ENCODE measurements around the gene BCR. TPM values are rescaled to one million over a fixed set of nuclear protein-coding genes. Genes with fewer than 3 reads are reported as not detected.

BCR gene
- total RNA-seq, 2 donors from 2014 or later, result 55.5 to 57.5 TPM

GRCh38 chr22:23250056-23250784 lies 69.9 kb downstream of the BCR start:
- ATAC-seq (no peak), DNase-seq (no peak)
- intact Hi-C loops (cut with DNase I, micrococcal nuclease), result no loop called here

DNA sequence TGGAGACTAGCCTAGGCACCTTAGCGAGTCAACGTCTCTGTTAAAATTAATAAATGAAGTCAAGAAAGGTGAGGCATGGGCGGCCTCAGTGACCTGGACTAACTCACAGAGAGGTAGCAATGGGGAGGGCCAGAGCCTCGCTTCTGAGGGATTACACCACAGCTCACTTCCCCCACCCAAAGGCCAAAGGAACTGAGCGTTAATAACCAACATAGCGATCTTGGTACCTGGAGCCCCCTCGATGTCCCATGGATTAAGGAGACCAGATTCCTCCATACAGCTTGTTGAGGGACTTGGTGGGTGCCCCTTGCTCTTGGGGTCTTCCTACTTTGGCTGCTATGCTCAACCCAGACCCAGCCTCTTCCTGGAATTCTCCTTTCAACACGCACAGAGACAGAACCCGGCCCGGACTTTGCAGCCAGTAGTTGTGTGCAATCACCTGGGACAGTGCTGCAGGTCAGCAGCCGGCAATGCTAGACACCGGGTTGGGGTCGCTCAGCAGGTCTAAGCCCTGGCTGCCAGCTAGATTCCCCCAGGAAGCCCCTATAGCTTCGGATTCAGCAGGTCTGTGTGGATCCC lies 70.6 kb downstream of the BCR start:
- DNase-seq (no peak), ATAC-seq (no peak)
- intact Hi-C loops (cut with DNase I, micrococcal nuclease), result no loop called here

DNA sequence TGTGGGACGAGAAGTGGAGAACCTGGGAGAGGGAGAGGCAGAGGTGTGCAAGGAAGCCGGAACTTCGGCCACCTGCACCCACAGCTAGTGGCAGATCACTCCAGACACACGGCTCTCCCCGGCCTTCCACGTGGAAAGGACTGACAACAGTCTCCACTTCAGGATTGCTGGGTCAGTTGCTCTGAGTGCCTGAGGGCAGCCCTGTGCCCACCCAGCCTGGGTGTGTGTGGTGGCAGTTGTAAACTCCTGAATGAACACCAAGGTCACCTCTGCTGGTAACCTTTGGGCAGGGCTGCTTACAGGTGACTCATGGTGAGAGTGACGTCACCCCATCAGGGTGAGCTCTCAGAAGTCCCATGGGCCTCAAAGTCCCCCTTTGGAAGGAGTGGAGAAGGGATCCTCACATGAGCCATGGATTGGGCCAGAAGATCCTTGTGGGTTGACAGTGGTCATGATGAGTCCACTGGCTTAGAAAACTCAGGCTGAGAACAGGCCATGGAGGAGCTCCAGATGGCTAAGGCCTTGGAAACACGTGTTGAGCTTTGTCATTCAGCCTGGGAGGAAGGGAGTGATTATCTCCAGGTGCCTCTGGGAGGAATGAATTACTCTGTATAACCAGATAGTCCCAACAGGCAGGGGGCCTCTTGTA lies 71.3 kb downstream of the BCR start:
- DNase-seq (no peak), ATAC-seq (peak; percentile 75)
- intact Hi-C loops (cut with DNase I, micrococcal nuclease), result no loop called here

DNA sequence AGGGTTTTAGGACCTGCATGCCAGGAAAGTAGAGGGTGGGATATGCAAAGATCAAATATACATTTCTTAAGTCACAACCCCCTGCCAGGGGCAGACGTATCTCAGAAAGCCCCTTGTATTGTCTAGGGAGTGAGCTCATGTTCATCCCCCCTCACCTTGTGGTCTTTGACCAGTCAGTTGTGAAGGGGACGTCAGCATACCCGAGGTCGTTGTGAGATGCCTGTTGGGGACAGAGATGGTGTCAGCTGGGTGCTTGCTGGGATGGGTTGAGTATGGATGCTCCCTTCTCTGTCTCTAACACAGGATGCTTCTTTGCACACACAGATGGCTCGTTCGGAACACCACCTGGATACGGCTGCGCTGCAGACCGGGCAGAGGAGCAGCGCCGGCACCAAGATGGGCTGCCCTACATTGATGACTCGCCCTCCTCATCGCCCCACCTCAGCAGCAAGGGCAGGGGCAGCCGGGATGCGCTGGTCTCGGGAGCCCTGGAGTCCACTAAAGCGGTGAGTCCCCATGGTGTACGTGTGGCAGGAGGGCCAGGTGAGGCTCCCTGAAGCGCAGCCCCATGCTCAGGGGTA lies 73.3 kb downstream of the BCR start:
- no peak for ATAC-seq
- DNase-seq, result no peak
- intact Hi-C loops (cut with DNase I, micrococcal nuclease), result no loop called here

DNA sequence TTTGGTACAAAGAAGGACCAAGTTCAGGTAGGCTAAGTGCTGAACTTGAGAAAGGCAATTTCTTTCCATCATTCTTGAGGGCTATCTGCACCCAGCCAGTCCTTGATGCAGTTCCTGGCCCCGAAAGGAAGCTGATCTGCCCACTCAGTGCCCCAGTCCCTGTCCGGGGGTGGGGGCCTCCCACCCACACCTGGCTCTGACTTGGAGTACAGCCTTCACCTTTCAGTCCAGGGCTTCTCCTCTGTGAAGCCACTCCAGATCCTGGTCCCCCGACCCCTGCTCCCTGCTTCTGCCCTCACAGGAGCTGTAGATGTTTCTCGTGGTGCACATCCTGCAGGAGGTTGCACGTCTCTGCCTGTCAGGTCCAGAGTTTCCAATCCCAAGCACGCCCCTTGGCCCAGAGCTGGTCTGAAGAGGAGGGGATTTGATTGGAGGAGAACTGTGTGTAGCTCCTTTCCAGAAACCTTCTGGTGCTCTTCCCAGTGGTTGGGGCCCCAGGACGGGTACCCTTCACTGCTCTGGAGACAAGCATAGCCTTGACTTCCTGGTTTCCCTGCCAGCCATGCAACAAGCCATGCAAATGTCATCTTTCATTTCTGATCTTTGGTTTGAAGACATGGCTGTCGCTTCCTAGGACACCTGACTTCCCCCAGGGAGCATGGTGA lies 75.3 kb downstream of the BCR start:
- ATAC-seq, result no peak
- intact Hi-C loops (cut with DNase I, micrococcal nuclease), result no loop called here
- DNase-seq, result no peak

DNA sequence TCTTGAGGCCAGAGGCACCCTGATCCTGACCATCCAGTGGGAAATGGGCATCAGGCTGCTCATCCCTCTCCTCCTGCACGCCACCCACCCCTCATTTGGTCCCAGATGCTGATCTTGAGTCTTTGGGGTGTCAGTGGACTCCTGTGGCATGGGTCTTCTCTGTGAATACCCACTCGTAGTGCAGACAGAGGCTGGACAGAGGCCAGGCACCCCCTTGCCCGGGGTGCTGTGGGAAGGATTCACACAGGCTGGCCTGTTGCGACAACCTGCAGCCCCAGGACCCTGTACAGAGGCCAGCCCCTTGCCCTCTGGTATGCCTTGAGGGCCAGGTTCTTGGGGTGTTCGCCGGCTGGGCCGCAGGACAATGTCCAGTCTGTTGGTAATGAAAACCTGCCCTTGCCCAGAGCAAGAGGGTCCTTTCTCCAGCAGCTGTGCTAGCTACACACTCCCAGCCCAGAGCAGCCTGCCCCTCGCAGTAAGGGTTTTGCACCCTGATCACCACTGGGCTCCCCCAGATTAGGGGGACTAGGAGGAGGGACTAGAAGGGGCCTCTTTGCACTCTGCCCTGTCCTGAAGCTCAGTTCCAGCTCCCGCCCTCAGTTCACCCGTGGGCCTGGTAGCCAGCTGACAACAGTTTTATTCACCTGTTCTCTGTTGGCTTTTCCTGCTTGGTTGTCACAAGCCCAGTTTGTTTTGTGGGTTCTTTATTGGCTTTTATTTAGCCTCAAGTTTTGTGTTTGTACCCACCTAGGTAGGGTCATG lies 76.0 kb downstream of the BCR start:
- DNase-seq (no peak), ATAC-seq (peak; percentile 44)
- intact Hi-C loops (cut with DNase I, micrococcal nuclease), result no loop called here

GRCh38 chr22:23256986-23257888 lies 76.9 kb downstream of the BCR start:
- peak; percentile 81 for ATAC-seq
- intact Hi-C loops (cut with DNase I, micrococcal nuclease), result no loop called here
- DNase-seq, result peak; percentile 63 to 69

DNA sequence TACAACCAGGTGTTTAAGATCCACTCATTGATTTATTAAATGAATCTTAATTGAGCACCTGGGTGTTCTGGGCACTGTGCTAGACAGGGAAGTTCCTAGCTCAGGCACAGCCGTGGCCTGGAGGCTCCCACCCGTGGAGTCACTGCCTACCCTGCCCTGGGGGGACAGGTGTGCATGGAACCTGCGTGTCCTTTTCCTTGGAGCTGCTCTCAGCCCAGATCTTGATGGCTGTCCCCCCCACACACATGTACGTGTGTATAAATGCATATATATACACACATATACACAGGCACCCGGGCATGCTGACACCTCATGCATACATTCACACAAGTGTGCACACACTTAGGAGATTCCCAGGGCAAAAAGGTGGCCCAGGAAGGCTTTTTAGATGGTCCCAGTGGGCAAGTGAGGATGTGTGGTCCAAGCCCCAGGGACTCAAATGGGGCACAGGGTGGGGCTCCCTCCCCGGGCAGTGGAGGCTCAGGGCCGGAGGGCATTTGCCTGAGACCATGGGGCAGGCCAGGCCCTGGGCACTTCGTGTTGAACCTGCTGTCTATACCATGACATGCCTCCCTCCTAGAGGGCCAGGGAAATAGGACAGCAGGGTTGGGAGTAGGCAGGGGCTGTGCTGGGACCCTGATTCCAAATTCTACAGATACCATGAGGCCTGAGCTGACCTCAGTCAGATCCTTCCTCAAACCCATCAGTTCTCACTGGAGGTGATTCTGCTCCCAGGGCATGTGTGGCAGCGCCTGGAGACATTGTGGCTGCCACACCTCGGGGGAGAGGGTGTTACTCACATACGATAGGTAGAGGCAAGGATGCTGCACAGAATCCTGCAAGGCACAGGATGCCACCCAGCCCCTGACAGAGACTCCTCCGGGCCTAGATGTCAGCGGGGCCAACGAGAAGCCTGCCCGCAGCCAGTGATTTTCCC lies 77.8 kb downstream of the BCR start:
- ATAC-seq, result no peak
- intact Hi-C loops (cut with DNase I, micrococcal nuclease), result no loop called here
- no peak for DNase-seq

- intact Hi-C loops (cut with DNase I, micrococcal nuclease), result no loop called here
- DNase-seq (no peak), ATAC-seq (no peak)
Measured at GRCh38 chr22:23258826-23259170, 78.5 kb downstream of the BCR start.

GRCh38 chr22:23259916-23260644 lies 79.8 kb downstream of the BCR start:
- DNase-seq (no peak), ATAC-seq (no peak)
- intact Hi-C loops (cut with DNase I, micrococcal nuclease), result no loop called here

DNA sequence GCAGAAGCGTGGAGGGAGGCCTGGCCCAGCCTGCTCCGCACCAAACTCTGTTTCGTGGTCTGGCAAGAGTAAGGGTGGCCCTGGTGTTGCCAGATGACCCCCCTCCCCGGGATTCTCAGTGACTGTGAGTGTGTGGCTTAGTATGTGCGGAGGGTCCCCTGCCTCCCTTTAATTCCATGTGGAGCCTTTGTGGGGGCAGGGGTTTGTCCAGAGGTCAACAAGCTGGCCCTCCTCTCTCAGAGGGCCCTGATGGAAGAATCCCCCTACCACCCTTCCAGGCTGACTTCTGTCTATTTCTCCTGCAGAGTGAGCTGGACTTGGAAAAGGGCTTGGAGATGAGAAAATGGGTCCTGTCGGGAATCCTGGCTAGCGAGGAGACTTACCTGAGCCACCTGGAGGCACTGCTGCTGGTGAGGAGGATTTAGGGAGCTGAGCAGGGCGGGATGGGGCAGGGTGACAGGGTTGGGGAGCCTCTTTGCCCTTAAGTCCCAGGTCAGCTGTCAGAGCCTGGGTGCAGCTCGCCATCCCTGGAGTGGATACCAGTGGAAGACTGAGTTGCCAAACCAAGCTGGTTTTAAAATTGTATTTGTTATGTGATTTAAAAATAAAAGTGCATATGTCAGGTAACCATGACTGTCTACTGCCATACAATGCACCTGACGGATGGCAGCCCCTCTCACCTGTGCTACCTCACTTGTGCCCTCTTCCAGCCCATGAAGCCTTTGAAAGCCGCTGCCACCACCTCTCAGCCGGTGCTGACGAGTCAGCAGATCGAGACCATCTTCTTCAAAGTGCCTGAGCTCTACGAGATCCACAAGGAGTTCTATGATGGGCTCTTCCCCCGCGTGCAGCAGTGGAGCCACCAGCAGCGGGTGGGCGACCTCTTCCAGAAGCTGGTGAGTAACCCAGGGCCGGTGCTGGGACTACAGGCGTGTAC lies 80.6 kb downstream of the BCR start:
- DNase-seq (no peak), ATAC-seq (no peak)
- intact Hi-C loops (cut with DNase I, micrococcal nuclease), result no loop called here

- DNase-seq (no peak), ATAC-seq (no peak)
Measured at GRCh38 chr22:23261900-23262450, 81.7 kb downstream of the BCR start.

DNA sequence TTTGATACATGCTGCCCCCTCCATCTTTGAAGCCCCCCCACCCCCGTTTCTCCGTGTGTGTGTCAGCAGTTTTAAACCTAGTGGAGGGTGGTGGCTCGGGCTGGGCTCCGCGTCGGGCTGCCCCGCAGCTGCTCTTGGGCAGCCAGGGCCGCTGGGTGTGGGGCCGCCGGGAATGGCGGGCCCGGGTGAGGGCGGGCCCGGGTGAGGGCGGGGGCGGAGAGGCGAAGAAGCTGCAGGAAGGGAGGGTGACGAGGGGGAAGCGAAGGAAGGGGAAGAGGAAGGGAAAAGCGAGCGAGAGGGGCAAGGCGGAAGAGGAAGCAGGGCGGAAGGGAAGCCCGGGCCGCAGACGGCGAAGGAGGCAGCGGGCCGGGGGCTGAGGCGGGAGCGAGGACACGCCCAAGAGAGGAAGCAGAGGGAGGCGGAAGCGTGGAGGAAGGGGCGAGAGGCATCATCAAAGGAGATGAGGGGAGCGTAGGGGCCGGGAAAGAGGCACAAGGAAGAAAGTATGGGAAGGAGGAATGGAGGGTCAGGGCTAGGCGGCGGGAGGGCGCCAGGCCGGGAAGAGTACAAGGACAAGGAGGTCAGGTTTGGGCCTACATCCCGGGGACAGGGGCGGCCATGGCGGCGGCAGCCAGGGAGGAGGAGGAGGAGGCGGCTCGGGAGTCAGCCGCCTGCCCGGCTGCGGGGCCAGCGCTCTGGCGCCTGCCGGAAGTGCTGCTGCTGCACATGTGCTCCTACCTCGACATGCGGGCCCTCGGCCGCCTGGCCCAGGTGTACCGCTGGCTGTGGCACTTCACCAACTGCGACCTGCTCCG lies 82.4 kb downstream of the BCR start:
- DNase-seq (no peak), ATAC-seq (no peak)
- intact Hi-C loops (cut with DNase I, micrococcal nuclease), result no loop called here

More at GRCh38 chr22:23261900-23262450, 81.7 kb downstream of the BCR start:
- intact Hi-C loops (cut with DNase I, micrococcal nuclease), result no loop called here

Measured in left colon (tissue), 2 donors.